Measurements from ENCODE around the gene IFITM1. TPM values are rescaled to one million over a fixed set of nuclear protein-coding genes. Genes with fewer than 3 reads are reported as not detected.

IFITM1 gene
- total RNA-seq, 1 experiment from 2014 or later: 3.2 TPM

- Mint-ChIP-seq H3K27ac (ENCODE audit: unreplicated experiment) (no peak overlapping the region), H3K36me3 (ENCODE audit: insufficient read depth, unreplicated experiment) (no peaks in the 10 kb centered on the region), H3K4me1 (ENCODE audit: low read depth, unreplicated experiment) (peaks cover 32% of the 10 kb centered on the region), H3K27me3 (ENCODE audit: insufficient read depth, unreplicated experiment) (no peaks in the 10 kb centered on the region), H3K4me3 (ENCODE audit: unreplicated experiment) (no peak overlapping the region), H3K9me3 (ENCODE audit: unreplicated experiment) (no peaks in the 10 kb centered on the region)
- POLR2A ChIA-PET: no interaction called here
- no TSS peak for BruUV-seq (replicated peaks)
- Histone ChIP-seq H3K4me3 (ENCODE audit: low read depth, low read length) (no peak overlapping the region), H3K36me3 (ENCODE audit: control insufficient read depth, insufficient read depth, low read length) (no peaks in the 10 kb centered on the region), H3K4me1 (peaks cover 41% of the 10 kb centered on the region), H3K9me3 (no peaks in the 10 kb centered on the region), H3K27me3 (replicated peaks; ENCODE audit: control insufficient read depth, insufficient read depth, low read length) (no peaks in the 10 kb centered on the region)
- no peak for TF ChIP-seq CTCF (IDR thresholded peaks at IDR 0.05; ENCODE audit: insufficient read depth in 1 of 2, low read depth in 1 of 2, low read length in 1 of 2, severe bottlenecking in 1 of 2, unreplicated experiment in 1 of 2)
- CTCF ChIA-PET: no interaction called here
- DNase-seq: no peak
- intact Hi-C loops (cut with micrococcal nuclease; ENCODE audit: unreplicated experiment): no loop called here
Measured at GRCh38 chr11:303363-303762, 10.5 kb upstream of the IFITM1 start.

- Mint-ChIP-seq H3K36me3 (ENCODE audit: insufficient read depth, unreplicated experiment) (no peaks in the 10 kb centered on the region), H3K4me3 (ENCODE audit: unreplicated experiment) (no peak overlapping the region), H3K4me1 (ENCODE audit: low read depth, unreplicated experiment) (peaks cover 32% of the 10 kb centered on the region)
Measured at GRCh38 chr11:304061-304506, 9.8 kb upstream of the IFITM1 start.

More at GRCh38 chr11:304061-304506, 9.8 kb upstream of the IFITM1 start:
- Histone ChIP-seq H3K4me3 (ENCODE audit: low read depth, low read length) (no peak overlapping the region), H3K4me1 (peaks cover 38% of the 10 kb centered on the region), H3K27me3 (replicated peaks; ENCODE audit: control insufficient read depth, insufficient read depth, low read length) (no peaks in the 10 kb centered on the region), H3K36me3 (ENCODE audit: control insufficient read depth, insufficient read depth, low read length) (no peaks in the 10 kb centered on the region), H3K9me3 (no peaks in the 10 kb centered on the region)
- no TSS peak for BruUV-seq (replicated peaks)
- no peak for TF ChIP-seq CTCF (IDR thresholded peaks at IDR 0.05; ENCODE audit: insufficient read depth in 1 of 2, low read depth in 1 of 2, low read length in 1 of 2, severe bottlenecking in 1 of 2, unreplicated experiment in 1 of 2)
- DNase-seq: no peak
- H3K9me3 Mint-ChIP-seq (ENCODE audit: unreplicated experiment): no peaks in the 10 kb centered on the region
- ChIA-PET CTCF (interaction anchor here (1.6 to 2.6 kb wide), 3 partner anchors 22 to 144 kb away, joined by 3 to 12 read pairs (median 10); no protein-coding TSS in a partner anchor), POLR2A (no interaction called here)
- no peak overlapping the region for H3K27ac Mint-ChIP-seq (ENCODE audit: unreplicated experiment)
- intact Hi-C loops (cut with micrococcal nuclease; ENCODE audit: unreplicated experiment): no loop called here
- H3K27me3 Mint-ChIP-seq (ENCODE audit: insufficient read depth, unreplicated experiment): no peaks in the 10 kb centered on the region

All from Caco-2 (cell line).